Measurements from ENCODE around the gene JAKMIP2. TPM values are rescaled to one million over a fixed set of nuclear protein-coding genes. Genes with fewer than 3 reads are reported as not detected.
A peak's percentile ranks its signal among the peaks of the same experiment; 100 is the strongest.

The JAKMIP2 gene
- total RNA-seq, 1 experiment from 2014 or later = 67.4 TPM

DNA sequence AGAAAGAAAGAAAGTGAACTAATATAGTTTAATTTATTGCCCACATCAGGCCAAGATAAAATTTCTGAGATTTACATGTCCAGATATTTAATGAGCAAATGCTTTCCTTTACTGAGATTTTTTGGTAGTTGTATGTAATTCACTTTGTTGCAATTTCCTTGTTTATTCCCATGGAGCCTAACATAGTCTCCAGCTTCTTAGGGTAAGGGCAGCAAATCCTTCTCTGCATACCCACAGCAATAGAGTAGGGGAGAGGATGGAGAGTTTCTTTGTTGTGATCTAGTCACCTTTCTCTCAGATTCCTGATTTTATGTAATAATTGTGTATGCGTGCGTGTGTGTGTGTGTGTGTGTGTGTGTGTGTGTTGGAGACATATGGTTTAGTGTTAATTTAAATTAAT, 221.1 kb downstream of the JAKMIP2 start:
- TF ChIP-seq EZH2 (IDR thresholded peaks at IDR 0.05; ENCODE audit: borderline replicate concordance, low read depth, low read length, poor library complexity, severe bottlenecking) = no peak
- TF ChIP-seq, protein P1, sequence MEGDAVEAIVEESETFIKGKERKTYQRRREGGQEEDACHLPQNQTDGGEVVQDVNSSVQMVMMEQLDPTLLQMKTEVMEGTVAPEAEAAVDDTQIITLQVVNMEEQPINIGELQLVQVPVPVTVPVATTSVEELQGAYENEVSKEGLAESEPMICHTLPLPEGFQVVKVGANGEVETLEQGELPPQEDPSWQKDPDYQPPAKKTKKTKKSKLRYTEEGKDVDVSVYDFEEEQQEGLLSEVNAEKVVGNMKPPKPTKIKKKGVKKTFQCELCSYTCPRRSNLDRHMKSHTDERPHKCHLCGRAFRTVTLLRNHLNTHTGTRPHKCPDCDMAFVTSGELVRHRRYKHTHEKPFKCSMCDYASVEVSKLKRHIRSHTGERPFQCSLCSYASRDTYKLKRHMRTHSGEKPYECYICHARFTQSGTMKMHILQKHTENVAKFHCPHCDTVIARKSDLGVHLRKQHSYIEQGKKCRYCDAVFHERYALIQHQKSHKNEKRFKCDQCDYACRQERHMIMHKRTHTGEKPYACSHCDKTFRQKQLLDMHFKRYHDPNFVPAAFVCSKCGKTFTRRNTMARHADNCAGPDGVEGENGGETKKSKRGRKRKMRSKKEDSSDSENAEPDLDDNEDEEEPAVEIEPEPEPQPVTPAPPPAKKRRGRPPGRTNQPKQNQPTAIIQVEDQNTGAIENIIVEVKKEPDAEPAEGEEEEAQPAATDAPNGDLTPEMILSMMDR (conservative IDR thresholded peaks at IDR 0.05; ENCODE audit: low read depth, low read length) = no peak
- Histone ChIP-seq H3K27me3 (replicated peaks; ENCODE audit: insufficient read depth, low read depth, low read length, poor library complexity) (no peaks in the 10 kb centered on the region), H3K27ac (ENCODE audit: low read depth, low read length, poor library complexity, severe bottlenecking) (no peak overlapping the region), H3K9me3 (ENCODE audit: low read depth, low read length, poor library complexity, severe bottlenecking) (no peaks in the 10 kb centered on the region), H3K36me3 (ENCODE audit: insufficient read depth, low read length, poor library complexity, severe bottlenecking) (no peaks in the 10 kb centered on the region), H3K4me1 (ENCODE audit: insufficient read depth, low read length, poor library complexity, severe bottlenecking) (peaks cover 5% of the 10 kb centered on the region), H3K4me3 (ENCODE audit: low read depth, low read length, poor library complexity, severe bottlenecking) (no peak overlapping the region)
- DNase-seq (ENCODE audit: low spot score) = no peak
- POLR2A ChIA-PET (ENCODE audit: low non-redundant PET) = no interaction called here
- intact Hi-C loops (cut with micrococcal nuclease; ENCODE audit: unreplicated experiment) = loop anchor here (5.0 kb wide), 1 partner anchor 339 kb away; no protein-coding TSS in a partner anchor
- BruUV-seq (replicated peaks) = no TSS peak
- CTCF ChIA-PET = interaction anchor here (0.6 kb wide), 1 partner anchor 15 kb away, joined by 8 read pairs; no protein-coding TSS in a partner anchor

DNA sequence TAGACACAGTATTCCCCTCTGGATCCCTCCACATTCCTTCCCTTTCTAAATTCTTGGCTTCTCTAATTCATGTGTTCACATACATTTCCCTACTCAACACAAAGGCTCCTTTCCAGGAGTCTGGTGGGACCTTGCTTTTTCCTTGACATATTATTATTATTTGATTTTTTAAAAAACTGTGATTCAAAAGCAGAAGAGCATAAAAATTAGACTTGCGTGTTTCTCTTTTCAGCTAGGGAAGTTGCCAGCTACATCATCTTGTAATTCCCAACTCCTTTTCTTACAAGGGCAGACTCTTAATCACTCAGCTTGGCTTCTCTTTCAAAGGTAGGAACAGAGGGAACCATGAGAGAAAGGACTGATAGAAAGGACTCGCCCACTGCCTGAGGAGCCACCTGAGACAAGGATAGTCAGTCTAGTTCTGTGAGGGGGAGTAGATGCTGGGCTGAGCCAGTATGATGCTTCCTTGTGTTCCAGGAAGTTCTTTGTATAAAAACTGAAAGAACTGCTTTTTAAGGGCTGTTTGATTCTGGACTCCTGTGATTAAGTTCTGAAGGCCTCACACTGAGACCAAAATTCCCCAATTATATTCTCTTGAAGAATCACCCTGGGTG, 221.7 kb downstream of the JAKMIP2 start:
- POLR2A ChIA-PET (ENCODE audit: low non-redundant PET) = no interaction called here
- intact Hi-C loops (cut with micrococcal nuclease; ENCODE audit: unreplicated experiment) = loop anchor here (5.0 kb wide), 1 partner anchor 339 kb away; no protein-coding TSS in a partner anchor
- H3K27ac ChIP-seq (ENCODE audit: low read depth, low read length, poor library complexity, severe bottlenecking) = no peak overlapping the region
- no peaks in the 10 kb centered on the region for H3K27me3 ChIP-seq (replicated peaks; ENCODE audit: insufficient read depth, low read depth, low read length, poor library complexity)
- no peaks in the 10 kb centered on the region for H3K36me3 ChIP-seq (ENCODE audit: insufficient read depth, low read length, poor library complexity, severe bottlenecking)
- CTCF ChIA-PET = interaction anchor here (0.5 to 0.7 kb wide), 3 partner anchors 16 to 822 kb away, joined by 3 to 8 read pairs (median 7); no protein-coding TSS in a partner anchor
- H3K9me3 ChIP-seq (ENCODE audit: low read depth, low read length, poor library complexity, severe bottlenecking) = no peaks in the 10 kb centered on the region
- BruUV-seq (replicated peaks) = no TSS peak
- DNase-seq (ENCODE audit: low spot score) = peak; percentile 75
- H3K4me1 ChIP-seq (ENCODE audit: insufficient read depth, low read length, poor library complexity, severe bottlenecking) = peaks cover 5% of the 10 kb centered on the region
- TF ChIP-seq, protein P1 (conservative IDR thresholded peaks at IDR 0.05; ENCODE audit: low read depth, low read length) = no peak
- TF ChIP-seq EZH2 (IDR thresholded peaks at IDR 0.05; ENCODE audit: borderline replicate concordance, low read depth, low read length, poor library complexity, severe bottlenecking) = no peak
- H3K4me3 ChIP-seq (ENCODE audit: low read depth, low read length, poor library complexity, severe bottlenecking) = no peak overlapping the region

DNA sequence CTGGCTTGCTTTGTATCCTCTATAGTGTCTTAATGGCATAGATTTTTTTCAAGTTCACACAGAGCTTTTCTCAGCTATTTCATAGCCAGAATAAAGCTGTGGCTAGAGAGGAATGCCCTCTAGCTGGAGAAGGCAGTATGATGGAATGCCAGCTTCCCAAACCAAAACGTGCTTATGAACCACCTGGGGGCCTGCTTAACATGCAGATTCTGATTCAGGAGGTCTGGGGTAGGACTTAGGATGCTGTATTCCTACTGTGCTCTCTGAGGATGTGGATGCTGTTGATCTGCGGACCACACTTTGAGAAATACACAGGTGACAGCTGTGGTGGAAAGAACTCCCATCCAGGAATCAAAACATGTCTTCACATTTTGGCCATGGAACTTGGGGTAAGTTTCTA, 222.8 kb downstream of the JAKMIP2 start:
- no peak for DNase-seq (ENCODE audit: low spot score)
- BruUV-seq (replicated peaks) = no TSS peak
- Histone ChIP-seq H3K27ac (ENCODE audit: low read depth, low read length, poor library complexity, severe bottlenecking) (no peak overlapping the region), H3K27me3 (replicated peaks; ENCODE audit: insufficient read depth, low read depth, low read length, poor library complexity) (no peaks in the 10 kb centered on the region), H3K4me3 (ENCODE audit: low read depth, low read length, poor library complexity, severe bottlenecking) (no peak overlapping the region), H3K9me3 (ENCODE audit: low read depth, low read length, poor library complexity, severe bottlenecking) (no peaks in the 10 kb centered on the region), H3K36me3 (ENCODE audit: insufficient read depth, low read length, poor library complexity, severe bottlenecking) (no peaks in the 10 kb centered on the region), H3K4me1 (ENCODE audit: insufficient read depth, low read length, poor library complexity, severe bottlenecking) (peaks cover 5% of the 10 kb centered on the region)
- ChIA-PET POLR2A (ENCODE audit: low non-redundant PET) (interaction anchor here (0.7 kb wide), 1 partner anchor 43 kb away, joined by 3 read pairs; no protein-coding TSS in a partner anchor), CTCF (interaction anchor here (0.5 to 0.9 kb wide), 2 partner anchors 106 to 186 kb away, joined by 3 to 6 read pairs; no protein-coding TSS in a partner anchor)
- intact Hi-C loops (cut with micrococcal nuclease; ENCODE audit: unreplicated experiment) = loop anchor here (1.0 to 5.0 kb wide), 4 partner anchors 47 to 337 kb away; partner anchors contain the start of gene DPYSL3
- TF ChIP-seq, protein P1 (conservative IDR thresholded peaks at IDR 0.05; ENCODE audit: low read depth, low read length) = peak; percentile 25; the same call in 1 of the 2 replicates
- TF ChIP-seq EZH2 (IDR thresholded peaks at IDR 0.05; ENCODE audit: borderline replicate concordance, low read depth, low read length, poor library complexity, severe bottlenecking) = no peak

All from A673 (cell line).